Testis (tissue), 2 donors: Measurements from ENCODE around the gene PTPN9.
"Not testable (repeated sequence)": the region's sequence is repeated elsewhere in the genome, so short reads cannot be mapped to it uniquely, and the experiment has no call there.

Source experiments
- POLR2A ChIP-seq: fragments of 450-650 bp; IDR thresholded peaks from one replicate; pipeline ENCODE4 v1.6.1; 2017; ENCODE audit warnings: antibody characterized with exemption, mild to moderate bottlenecking, moderate library complexity
- TF ChIP-seq, protein P1 (sequence below), 3 experiments: fragments of 450-650 bp in 2 of 3; fragments of 200-600 bp in 1 of 3; sonication (generic) in 1 of 3; IDR thresholded peaks; one replicate each; pipeline ENCODE4 v1.5.1; 2016 to 2019; ENCODE audit warnings: antibody characterized with exemption in 3 of 3, mild to moderate bottlenecking in 2 of 3, moderate library complexity in 1 of 3

DNA sequence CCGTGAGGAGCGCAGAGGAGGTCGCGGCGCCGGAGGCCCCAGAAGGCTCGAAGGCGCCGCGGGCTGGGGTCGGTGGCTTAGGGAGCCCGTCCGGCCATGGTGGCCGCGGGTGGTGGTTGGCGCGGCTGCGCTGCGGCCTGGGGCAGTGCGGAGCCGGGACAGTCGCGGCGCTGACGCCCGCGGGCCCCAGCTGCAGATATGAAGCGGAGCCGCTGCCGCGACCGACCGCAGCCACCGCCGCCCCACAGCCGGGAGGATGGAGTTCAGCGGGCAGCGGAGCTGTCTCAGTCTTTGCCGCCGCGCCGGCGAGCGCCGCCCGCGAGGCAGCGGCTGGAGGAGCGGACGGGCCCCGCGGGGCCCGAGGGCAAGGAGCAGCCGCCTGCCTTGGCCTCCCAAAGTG lies 98.7 kb downstream of the PTPN9 start:
- TF ChIP-seq POLR2A = not testable (repeated sequence)
- TF ChIP-seq, protein P1, sequence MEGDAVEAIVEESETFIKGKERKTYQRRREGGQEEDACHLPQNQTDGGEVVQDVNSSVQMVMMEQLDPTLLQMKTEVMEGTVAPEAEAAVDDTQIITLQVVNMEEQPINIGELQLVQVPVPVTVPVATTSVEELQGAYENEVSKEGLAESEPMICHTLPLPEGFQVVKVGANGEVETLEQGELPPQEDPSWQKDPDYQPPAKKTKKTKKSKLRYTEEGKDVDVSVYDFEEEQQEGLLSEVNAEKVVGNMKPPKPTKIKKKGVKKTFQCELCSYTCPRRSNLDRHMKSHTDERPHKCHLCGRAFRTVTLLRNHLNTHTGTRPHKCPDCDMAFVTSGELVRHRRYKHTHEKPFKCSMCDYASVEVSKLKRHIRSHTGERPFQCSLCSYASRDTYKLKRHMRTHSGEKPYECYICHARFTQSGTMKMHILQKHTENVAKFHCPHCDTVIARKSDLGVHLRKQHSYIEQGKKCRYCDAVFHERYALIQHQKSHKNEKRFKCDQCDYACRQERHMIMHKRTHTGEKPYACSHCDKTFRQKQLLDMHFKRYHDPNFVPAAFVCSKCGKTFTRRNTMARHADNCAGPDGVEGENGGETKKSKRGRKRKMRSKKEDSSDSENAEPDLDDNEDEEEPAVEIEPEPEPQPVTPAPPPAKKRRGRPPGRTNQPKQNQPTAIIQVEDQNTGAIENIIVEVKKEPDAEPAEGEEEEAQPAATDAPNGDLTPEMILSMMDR (IDR thresholded peaks at IDR 0.05) = not testable (repeated sequence)
